HG03575 (cell line): ENCODE measurements around the gene WDFY4.
"Not testable (repeated sequence)": the region's sequence is repeated elsewhere in the genome, so short reads cannot be mapped to it uniquely, and the experiment has no call there.

Source experiments
- ATAC-seq: cut with Tn5 transposase; IDR thresholded peaks from one replicate; pipeline ENCODE4 v1.9.1; 2021; ENCODE audit not compliant: unreplicated experiment, insufficient number of reproducible peaks, low FRiP score; ENCODE audit errors: extremely low read depth

WDFY4 gene

DNA sequence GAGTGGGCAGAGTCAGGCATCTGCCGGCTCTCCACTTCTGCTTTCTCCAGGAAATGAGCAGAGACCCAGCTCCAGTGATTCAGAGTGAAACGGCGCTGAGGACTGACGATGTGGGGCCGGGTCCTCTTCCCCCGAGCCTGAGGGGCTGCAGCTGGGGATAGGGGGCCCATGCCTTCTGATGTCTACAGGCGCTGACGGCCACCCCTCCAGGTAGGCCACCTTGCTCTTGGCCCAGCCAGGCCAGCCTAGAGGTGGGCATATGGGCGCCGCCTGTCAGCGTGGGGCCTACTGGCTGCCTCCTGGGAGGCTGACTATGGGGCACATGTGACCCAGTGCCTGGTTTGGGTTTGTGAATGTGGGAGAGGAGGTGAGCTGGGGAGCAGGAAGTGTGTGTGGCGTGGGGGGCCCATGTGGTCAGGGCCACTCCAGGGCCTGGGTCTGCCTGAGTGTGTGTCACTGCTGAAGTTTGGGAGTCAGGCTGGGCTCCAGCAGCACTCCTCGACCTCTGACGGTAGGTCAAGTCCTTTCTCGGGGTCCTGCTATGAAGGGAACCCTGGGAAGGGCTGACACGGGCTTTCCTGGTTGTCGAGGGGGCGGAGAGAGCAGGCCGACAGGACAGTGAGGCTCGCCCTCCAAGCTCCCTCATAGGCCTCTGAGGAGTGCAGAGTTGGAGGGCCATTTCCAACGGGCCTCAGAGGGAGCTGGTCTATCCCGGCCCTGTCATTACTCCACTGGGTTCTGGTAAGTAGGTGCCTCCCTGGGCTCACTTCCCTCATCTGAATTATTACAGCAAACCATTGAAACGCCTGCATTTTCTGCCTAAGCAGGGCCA is at the start of gene WDFY4:
Gene WDFY4, plus strand, starts transcription at position 82 of the 832 bp plus-strand sequence. CDS start 24,860 bp downstream, outside the sequence.
- ATAC-seq: no peak

GRCh38 chr10:48634984-48635557 is 49.6 kb upstream of the WDFY4 start:
- ATAC-seq: no peak

DNA sequence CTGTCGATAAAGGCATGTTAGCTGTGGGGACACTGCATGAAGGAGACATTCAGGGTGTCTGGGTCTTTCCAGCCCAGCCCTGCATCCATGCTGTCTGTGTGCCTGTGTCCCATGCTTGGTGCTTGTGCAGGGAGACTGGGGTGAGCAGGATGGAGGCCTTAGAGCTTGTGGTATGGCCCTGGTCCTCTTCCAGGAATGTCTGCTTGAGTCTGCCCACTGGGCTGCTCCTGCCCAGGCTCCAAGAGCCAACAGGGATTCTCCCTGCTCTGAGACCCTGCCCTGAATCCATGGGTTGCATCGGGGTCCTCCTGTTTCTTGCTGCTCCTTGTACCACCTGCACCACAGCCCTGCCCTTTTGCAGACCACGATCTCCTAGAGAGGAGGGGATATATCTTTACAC is 48.4 kb upstream of the WDFY4 start:
- no peak for ATAC-seq

DNA sequence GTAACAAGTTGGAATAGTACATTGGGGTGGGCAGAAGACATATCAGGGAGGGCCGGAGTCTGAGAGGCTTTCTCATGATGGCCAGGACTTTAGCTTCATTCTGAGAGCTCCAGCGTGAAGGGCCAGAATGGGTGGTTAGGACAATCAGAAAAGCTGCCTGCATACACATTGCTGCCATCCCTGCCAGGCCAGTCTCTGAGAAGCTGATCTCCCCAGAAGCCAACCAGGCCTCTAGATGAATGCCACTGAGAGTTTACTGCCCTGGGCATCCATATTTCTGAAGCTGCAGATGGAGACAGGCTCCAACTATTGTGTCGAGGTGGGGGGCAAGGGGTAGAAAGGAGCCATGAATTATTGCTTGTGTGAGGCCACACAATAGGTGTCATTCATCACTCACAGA is 47.8 kb upstream of the WDFY4 start:
- ATAC-seq: no peak

DNA sequence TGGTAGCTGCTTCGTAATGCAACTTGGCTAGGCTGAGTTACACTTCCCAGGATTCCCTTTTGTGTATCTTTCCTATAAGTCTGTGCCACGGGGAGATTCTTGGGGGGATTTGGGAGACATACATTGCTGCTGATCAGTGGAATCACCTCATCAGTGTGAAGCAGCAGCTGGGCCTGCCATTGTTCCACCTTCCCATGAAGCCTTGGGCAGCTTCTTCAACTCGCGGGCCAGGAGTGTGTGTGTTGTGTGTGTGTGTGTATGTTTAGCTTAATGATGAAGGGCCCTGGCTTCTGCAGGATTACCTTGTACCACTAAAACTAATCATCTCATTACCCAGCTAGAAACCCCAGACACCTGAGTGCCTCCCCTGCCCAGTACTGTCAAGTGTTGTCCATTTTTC is 46.5 kb upstream of the WDFY4 start:
- no peak for ATAC-seq

DNA sequence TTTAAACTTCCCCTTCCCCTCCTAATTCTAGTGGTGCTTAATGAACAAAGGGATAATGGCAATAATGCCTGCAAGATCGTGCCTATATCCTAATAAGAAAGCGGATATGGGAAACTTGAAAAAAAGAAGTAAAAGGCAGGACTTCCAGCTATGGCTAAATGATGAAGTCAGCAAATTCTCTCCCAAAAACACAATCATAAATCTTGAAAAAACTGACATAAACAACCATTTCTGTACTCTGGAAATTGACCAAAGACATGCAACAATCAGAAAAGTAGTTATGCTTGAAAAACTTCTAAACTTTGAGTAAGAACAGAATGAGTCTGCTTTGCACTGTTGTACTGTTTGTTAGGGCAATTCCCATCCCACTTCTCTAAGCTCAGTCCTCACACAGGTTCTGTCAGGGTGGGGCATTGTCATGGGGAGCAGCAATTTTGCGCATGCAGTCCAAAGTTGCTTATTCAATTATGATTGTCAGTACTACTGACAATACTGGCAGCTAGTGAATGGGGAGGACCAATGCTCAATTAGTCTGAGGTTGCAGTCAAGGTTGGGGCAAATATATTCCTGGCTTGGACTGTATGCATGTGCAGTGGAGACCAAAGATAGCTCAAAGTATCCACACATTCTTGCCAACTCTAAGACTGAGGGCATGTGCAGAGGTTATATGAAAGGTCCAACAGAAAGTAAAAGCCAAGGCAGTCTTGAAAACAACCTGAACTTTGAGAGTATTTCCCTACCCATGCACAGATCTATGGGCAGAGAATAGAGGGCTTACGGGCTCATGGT is 45.7 kb upstream of the WDFY4 start:
- no peak for ATAC-seq

DNA sequence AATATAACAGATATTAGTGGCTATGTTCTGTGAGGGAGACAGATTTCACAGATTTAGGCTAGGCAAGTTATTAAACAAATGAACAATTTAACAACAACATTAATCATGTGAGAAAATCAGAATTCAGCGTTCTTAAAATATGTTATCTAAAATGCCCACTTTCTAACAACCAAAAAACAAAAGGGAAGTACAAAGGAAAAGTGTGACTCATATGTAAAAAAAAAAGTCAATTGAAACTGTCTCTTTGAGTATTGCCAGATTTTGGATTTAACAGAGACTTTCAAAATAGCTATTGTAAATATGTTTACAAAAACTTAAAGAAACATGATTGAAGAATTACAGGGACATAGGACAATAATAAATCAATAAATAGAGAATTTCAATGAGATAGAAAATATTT is 45.0 kb upstream of the WDFY4 start:
- ATAC-seq: no peak

DNA sequence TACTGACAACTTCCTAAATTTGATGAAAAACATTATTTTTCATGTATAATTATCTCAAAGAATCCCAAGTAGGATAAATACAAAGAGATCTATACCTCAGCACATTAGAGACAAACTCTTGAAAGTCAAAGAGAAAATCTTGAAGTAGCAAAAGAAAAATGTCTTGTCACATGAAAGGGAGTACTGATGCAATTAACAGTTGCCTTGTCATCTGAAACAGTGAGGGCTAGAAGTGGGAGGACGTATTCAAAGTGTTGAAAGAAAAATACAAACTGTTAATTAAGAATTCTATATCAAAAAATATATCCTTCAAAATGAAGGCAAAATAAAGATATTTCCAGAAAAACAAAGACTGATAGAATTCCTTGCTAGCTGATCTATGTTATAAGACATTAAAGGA is 44.3 kb upstream of the WDFY4 start:
- no peak for ATAC-seq

DNA sequence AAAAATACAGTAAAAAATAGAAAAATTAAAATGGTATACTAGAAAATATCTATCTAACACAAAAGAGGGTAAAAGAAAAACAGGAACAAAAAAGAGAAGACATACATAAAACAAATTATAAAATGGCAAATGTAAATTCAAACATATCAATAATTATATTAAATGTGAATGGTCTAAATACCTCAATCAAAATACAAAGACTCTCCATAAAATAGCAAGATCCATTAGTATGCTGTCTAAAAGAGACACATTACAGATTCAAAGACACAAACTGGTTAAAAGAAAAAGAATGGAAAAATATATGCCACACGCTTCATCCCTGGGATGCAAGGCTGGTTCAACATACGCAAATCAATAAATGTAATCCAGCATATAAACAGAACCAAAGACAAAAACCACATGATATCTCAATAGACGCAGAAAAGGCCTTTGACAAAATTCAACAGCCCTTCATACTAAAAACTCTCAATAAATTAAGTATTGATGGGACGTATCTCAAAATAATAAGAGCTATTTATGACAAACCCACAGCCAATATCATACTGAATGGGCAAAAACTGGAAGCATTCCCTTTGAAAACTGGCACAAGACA is 43.5 kb upstream of the WDFY4 start:
- ATAC-seq: not testable (repeated sequence)

DNA sequence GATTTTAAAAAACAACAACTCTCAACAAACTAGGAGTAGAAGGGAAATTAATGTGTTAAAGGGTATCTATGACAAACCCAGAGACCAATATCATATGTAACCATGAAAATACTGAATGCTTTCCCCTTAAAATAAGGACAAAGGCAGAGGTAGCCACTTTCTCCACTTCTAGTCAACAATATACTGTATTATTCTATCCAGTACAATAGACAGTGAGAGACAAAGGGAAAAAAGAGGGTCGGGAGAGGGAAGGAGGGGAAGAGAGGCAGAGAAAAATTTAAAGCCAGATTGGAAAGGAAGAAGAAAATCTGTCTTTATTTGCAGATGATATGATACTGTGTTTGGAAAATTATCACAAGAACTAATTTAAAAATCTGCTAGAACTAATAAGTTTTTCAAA is 39.1 kb upstream of the WDFY4 start:
- no peak for ATAC-seq

GRCh38 chr10:48647073-48647472 is 37.6 kb upstream of the WDFY4 start:
- not testable (repeated sequence) for ATAC-seq

- ATAC-seq: no peak
Observed at GRCh38 chr10:48648172-48648942, 36.3 kb upstream of the WDFY4 start.

GRCh38 chr10:48649349-48649944 is 35.2 kb upstream of the WDFY4 start:
- ATAC-seq: no peak

DNA sequence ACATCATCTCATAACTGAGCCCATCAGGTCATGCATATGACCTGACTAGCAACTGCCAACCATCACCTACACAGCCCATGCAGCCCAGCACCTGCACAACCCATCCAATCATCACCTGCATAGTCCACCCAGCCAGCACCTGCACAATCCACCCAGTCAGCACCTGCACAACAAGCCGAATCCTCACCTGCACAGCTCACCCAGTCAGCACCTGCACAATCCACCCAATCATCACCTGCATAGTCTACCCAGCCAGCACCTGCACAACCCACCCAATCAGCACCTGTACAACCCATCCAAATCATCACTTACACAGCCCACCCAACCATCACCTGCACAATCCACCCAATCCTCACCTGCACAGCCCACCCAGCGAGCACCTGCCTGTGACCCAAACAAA is 33.4 kb upstream of the WDFY4 start:
- no peak for ATAC-seq

- ATAC-seq: no peak
Observed at GRCh38 chr10:48651839-48652238, 32.8 kb upstream of the WDFY4 start.

GRCh38 chr10:48652344-48652743 is 32.3 kb upstream of the WDFY4 start:
- no peak for ATAC-seq

- ATAC-seq: no peak
Observed at GRCh38 chr10:48653347-48653746, 31.3 kb upstream of the WDFY4 start.

- no peak for ATAC-seq
Observed at GRCh38 chr10:48653944-48654698, 30.6 kb upstream of the WDFY4 start.
